GM13976 (cell line): ENCODE measurements around the gene HELZ2.
"Not testable (repeated sequence)": the region's sequence is repeated elsewhere in the genome, so short reads cannot be mapped to it uniquely, and the experiment has no call there.

Experiments used
- DNase-seq: peaks from one replicate; pipeline ENCODE4 v3.0.0; 2012; ENCODE audit warnings: low spot score
- in situ Hi-C: fragments of 300-500 bp; cut with MboI; formaldehyde crosslinking; loops from one replicate; pipeline ENCODE4 v1.12.0; 2022; ENCODE audit warnings: low sequenced_read_pairs, mixed read lengths, inconsistent platforms; ENCODE audit not compliant: unreplicated experiment
- TF ChIP-seq, protein P1 (sequence below): IDR thresholded peaks from 2 replicates; pipeline ENCODE4 v1.5.1; 2012; ENCODE audit warnings: borderline replicate concordance, mild to moderate bottlenecking; ENCODE audit not compliant: insufficient read depth; ENCODE audit errors: extremely low read depth, missing control alignments, control extremely low read depth

Gene HELZ2

DNA sequence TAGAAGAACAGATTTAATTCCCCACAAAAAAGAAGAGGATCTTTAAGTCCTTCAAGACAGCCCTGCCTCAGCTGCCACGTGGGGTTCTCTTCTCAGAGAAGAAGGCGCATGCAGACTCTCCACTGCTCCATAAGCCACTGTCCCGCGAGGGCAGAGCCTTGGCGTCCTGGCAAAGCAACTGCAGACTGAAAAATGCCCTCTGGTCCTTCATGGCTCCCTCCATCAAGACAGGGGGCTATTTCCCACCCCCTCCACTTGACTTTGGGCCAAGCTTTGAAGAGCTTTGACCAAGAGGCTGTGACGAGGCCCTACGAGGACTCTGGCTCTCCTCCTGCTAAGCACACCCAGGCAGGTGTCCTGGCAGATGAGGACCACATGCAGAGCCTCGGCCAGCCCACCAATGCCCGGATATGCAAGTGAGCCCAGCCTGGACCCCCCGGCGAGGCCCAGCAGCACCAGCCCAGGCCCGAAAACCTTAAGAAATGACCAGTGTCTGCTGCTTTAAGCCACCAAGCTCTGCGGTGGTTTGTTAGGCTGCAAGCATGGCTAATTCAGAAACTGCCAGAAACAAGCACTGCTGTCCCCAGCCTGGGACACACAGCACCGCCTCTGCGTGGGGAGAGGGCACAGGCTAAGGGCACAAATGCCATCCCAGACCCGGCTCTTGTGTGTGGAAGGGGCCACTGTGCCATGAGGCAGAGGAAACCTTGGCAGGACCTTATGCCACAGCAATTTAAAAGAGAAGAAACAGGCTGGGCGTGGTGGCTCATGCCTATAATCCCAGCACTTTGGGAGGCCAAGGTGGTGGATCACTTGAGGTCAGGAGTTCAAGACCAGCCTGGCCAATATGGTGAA, 36.8 kb upstream of the HELZ2 start:
- DNase-seq, result no peak
- TF ChIP-seq, protein P1, sequence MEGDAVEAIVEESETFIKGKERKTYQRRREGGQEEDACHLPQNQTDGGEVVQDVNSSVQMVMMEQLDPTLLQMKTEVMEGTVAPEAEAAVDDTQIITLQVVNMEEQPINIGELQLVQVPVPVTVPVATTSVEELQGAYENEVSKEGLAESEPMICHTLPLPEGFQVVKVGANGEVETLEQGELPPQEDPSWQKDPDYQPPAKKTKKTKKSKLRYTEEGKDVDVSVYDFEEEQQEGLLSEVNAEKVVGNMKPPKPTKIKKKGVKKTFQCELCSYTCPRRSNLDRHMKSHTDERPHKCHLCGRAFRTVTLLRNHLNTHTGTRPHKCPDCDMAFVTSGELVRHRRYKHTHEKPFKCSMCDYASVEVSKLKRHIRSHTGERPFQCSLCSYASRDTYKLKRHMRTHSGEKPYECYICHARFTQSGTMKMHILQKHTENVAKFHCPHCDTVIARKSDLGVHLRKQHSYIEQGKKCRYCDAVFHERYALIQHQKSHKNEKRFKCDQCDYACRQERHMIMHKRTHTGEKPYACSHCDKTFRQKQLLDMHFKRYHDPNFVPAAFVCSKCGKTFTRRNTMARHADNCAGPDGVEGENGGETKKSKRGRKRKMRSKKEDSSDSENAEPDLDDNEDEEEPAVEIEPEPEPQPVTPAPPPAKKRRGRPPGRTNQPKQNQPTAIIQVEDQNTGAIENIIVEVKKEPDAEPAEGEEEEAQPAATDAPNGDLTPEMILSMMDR, result no peak
- in situ Hi-C loops, result no loop called here

DNA sequence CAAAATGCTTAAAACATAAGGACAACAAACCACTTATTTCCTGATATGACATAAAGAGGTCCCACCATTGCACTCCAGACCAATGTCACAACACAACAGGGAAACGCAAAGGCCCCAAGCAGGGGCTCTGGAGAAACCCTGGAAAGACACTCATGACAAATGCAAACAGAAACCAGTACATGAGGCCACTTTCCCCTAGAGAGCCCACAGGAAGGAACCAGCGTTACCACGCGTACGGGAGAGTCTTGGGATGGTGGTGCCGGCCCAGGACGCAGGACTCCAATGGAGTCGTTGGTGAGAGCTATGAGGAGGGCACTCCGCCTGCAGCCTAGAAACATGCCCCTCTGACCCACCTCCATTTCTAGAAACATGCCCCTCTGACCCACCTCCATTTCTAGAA, 32.6 kb upstream of the HELZ2 start:
- in situ Hi-C loops, result no loop called here
- DNase-seq, result no peak
- TF ChIP-seq, protein P1, result no peak

DNA sequence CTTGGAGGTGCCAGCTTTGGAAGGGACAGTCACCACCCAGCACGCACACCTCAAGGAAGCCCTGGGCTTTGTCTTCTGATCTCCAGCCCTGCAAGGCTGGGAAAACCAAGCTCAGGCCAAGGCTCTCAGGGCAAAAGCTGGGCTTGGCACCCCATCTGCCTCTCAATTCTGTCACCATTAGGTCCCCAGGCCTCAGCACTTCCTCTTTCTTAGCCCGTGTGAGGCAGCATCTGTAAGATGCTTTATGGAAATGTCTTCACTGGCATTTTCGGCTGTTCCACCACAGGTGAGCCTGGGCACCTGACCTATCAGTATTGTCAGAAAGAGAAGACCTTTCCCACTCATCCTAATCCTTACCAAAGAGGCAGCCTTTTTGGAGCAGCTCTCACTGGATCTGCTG, 28.3 kb upstream of the HELZ2 start:
- in situ Hi-C loops, result no loop called here

DNA sequence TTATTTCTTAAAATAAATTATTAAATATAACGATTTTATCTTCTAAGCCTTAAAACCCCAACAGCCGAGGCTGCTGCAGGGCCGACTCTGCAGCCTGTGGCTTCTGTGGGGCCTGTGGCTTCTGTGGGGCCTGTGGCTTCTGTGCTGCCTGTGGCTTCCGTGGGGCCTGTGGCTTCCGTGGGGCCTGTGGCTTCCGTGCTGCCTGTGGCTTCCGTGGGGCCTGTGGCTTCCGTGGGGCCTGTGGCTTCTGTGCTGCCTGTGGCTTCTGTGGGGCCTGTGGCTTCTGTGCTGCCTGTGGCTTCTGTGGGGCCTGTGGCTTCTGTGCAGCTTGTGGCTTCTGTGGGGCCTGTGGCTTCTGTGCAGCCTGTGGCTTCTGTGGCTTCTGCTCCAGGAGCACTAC, 27.6 kb upstream of the HELZ2 start:
- in situ Hi-C loops, DNase-seq: not testable (repeated sequence)

More for the DNA sequence above, 28.3 kb upstream of the HELZ2 start:
- DNase-seq, result no peak
- TF ChIP-seq, protein P1, result no peak

DNA sequence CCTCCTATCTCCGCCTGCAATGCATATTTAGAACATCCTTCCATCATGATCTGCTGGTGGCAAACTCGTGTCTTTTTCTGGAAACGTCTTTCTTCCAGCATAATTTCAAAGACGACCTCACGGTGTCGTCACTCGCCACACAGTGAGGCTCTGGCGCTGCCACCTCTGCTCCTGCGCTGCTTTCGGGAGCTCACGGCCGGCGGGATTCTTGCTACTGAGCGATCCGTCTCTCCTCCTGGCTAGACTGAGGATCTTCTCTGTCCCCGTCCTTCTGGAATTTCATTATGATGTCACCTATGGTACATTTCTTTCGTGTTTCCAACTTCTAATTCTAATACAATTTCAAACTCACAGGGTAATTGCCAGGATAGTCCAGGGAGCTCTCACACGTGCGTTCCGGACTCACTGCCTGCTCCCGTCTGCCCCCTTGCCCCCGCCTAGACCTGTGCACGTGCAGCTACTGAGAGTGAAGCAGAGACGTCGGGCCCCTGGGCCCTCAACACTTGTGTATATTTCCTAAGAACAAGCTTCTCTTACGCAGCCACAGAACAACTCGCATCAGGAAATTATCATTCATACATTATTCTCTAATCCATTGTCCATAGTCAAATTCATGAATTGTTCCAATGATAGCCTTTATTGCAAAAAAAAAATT, 25.5 kb upstream of the HELZ2 start:
- in situ Hi-C loops, result no loop called here
- TF ChIP-seq, protein P1, result no peak
- DNase-seq, result no peak

DNA sequence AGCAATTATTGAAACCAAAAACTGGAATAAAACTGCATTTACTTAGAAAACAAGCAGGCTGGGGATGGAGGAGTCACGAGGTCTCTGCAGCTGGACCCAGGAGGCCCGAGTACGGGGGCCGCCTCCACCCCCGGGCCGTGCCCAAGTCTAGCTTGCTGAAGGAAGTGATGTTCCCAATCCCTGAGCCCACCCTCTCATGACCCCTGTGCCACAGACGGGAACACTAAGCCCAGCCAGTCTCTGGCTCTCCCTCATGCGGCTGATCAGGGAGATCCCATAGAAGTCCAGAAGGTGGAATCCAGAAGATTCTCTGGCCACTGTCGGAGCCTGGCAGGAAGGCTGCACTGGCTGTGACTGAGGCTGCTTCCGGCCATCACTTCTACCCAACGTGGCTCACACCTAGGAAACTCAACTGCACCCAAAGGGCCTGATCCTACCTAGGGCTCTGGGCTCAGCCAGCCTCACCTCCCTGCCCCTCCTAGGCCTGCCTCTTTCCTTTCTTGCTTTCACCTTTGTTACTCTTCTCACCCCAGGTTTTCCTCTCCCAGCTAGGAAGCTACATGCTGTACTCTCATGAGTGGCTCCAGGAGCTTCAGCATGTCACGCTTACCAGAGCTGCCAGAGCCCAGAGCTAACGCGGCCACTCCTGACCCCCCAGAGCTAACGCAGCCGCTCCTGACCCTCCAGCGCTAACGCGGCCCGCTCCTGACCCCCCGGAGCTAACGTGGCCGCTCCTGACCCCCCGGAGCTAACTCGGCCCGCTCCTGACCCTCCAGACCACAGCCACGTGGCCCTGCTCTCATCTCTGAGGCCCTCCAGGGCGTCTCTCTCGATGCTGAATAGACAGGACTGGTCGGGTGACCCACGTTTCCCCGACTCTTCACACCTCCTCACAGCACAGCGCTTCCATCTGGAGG, 24.7 kb upstream of the HELZ2 start:
- in situ Hi-C loops, result no loop called here

More for the DNA sequence above, 24.7 kb upstream of the HELZ2 start:
- no peak for DNase-seq
- TF ChIP-seq, protein P1, result no peak
